Measurements from ENCODE around the gene HMGN4. TPM values are rescaled to one million over a fixed set of nuclear protein-coding genes. Genes with fewer than 3 reads are reported as not detected.
A peak's percentile ranks its signal among the peaks of the same experiment; 100 is the strongest.

The HMGN4 gene
- total RNA-seq, 4 donors from 2014 or later = 46.5 to 67.8 (median 56.2) TPM

GRCh38 chr6:26570027-26570809, 32.1 kb downstream of the HMGN4 start:
- no peaks in the 10 kb centered on the region for H3K27me3 ChIP-seq
- no peak overlapping the region for H3K4me3 ChIP-seq
- DNase-seq (ENCODE audit: low spot score in 2 of 2) = no peak
- WGBS, 2 donors = 77% methylated on average over 21 of the region's 21 CpGs
- TF ChIP-seq CTCF (IDR thresholded peaks at IDR 0.05) (no peak), EP300 (IDR thresholded peaks at IDR 0.05) (no peak), POLR2A (IDR thresholded peaks at IDR 0.05) (no peak)
- H3K4me1 ChIP-seq = peaks cover 0 to 12% (median 5%) of the 10 kb centered on the region in 4 donors
- no peaks in the 10 kb centered on the region for H3K9me3 ChIP-seq
- H3K36me3 ChIP-seq = no peaks in the 10 kb centered on the region
- no peak overlapping the region for H3K27ac ChIP-seq

GRCh38 chr6:26571592-26572296, 33.6 kb downstream of the HMGN4 start:
- Histone ChIP-seq H3K27me3 (no peaks in the 10 kb centered on the region), H3K4me1 (peaks cover 0 to 20% (median 5%) of the 10 kb centered on the region in 4 donors), H3K36me3 (no peaks in the 10 kb centered on the region), H3K27ac (peak overlapping the region in 3 of 4 donors; percentile 53 to 83 (median 76)), H3K9me3 (no peaks in the 10 kb centered on the region), H3K4me3 (peak overlapping the region; percentile 28 to 56 (median 44))
- TF ChIP-seq EP300 (IDR thresholded peaks at IDR 0.05) = peak in 1 of 2 donors; percentile 40
- TF ChIP-seq POLR2A (IDR thresholded peaks at IDR 0.05) = no peak
- TF ChIP-seq CTCF (IDR thresholded peaks at IDR 0.05) = no peak
- DNase-seq (ENCODE audit: low spot score in 2 of 2) = peak in 1 of 2 donors; percentile 66
- 8 to 9% methylated on average over 24 of the region's 24 CpGs for WGBS, 2 donors

DNA sequence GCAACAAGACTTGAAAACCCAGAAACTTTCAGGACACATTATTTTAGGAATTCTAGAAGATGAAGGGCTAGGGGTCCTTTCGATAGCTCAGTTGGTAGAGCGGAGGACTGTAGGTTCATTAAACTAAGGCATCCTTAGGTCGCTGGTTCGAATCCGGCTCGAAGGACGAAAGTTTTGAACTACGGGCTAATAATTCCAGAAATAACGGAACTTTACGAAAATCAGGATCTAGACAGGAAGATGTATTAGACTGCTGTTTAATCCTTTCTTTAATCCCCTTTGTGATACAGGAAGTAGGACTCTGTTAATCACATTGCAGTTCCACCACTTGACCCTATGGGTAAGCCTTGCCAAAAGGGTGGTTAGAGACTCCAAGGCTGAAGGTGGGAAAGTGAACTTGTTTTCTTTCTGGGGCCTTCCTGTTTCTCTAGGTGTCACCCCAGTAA, 37.4 kb downstream of the HMGN4 start:
- 54 to 64% methylated on average over 10 of the region's 10 CpGs for WGBS, 2 donors
- H3K4me3 ChIP-seq = no peak overlapping the region
- H3K36me3 ChIP-seq = no peaks in the 10 kb centered on the region
- DNase-seq (ENCODE audit: low spot score in 2 of 2) = no peak
- H3K9me3 ChIP-seq = peaks cover 0 to 22% (median 0%) of the 10 kb centered on the region in 4 donors
- H3K27me3 ChIP-seq = peaks cover 0 to 16% of the 10 kb centered on the region in 2 donors
- peaks cover 0 to 23% (median 5%) of the 10 kb centered on the region in 4 donors for H3K4me1 ChIP-seq
- TF ChIP-seq EP300 (IDR thresholded peaks at IDR 0.05) = no peak
- TF ChIP-seq POLR2A (IDR thresholded peaks at IDR 0.05) = no peak
- TF ChIP-seq CTCF (IDR thresholded peaks at IDR 0.05) = no peak
- H3K27ac ChIP-seq = no peak overlapping the region

DNA sequence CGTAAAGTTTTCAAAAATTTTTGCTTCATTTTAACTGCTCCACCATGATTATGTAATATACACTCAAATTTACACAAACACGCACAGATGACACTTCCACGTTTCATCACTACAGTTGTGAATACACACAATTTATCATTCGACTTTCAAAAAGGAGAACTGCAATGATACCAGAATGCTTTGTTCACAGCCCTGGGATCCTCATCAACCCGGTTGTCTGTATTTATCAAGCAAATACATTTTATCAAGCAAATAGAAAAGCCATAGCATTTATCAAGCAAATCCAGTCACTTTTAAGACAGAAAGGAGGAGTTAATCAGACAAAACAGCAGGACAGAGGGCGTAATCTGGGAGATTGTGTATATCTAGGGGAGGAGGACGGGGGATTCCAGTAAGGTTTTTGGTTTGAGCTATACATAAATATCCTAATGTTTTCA, 38.3 kb downstream of the HMGN4 start:
- Histone ChIP-seq H3K27me3 (peaks cover 0 to 16% of the 10 kb centered on the region in 2 donors), H3K27ac (no peak overlapping the region), H3K36me3 (no peaks in the 10 kb centered on the region), H3K9me3 (peaks cover 0 to 22% (median 0%) of the 10 kb centered on the region in 4 donors), H3K4me1 (peaks cover 0 to 23% (median 5%) of the 10 kb centered on the region in 4 donors), H3K4me3 (peak overlapping the region in 1 of 4 donors; percentile 44)
- DNase-seq (ENCODE audit: low spot score in 2 of 2) = no peak
- WGBS, 2 donors = 37 to 46% methylated on average over 7 of the region's 7 CpGs
- TF ChIP-seq CTCF (IDR thresholded peaks at IDR 0.05) (no peak), EP300 (IDR thresholded peaks at IDR 0.05) (no peak), POLR2A (IDR thresholded peaks at IDR 0.05) (no peak)

Data from tibial nerve (tissue), 4 donors.